ENCODE data around the gene SPIN2A.
"Not testable (repeated sequence)": the region's sequence is repeated elsewhere in the genome, so short reads cannot be mapped to it uniquely, and the experiment has no call there.

SPIN2A gene

DNA sequence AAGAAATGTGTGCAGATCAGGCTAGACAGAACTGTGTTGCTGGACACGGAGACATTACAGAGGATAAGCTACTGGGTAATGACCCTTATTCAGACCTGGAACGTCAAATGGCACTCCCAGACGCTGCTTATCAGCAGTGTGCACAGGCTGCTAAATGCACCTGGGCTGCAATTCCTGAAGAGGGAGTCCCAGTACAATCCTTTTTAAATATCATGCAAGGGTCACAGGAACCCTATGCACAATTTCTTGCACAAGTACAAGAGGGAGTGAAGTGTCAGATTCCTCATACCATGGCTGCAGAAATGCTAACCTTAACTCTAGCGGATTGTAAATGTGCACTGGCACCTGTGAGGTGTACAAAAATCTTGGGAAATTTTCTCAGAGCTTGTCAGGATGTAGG is 32.8 kb downstream of the SPIN2A start:
- Histone ChIP-seq H3K27ac (no peak overlapping the region), H3K4me3 (ENCODE audit: low read depth, low read length) (no peak overlapping the region), H3K27me3 (replicated peaks) (no peaks in the 10 kb centered on the region), H3K36me3 (replicated peaks) (no peaks in the 10 kb centered on the region)
- no peak for DNase-seq
- in situ Hi-C loops (cut with HindIII; ENCODE audit: low pct_ligation_motif_present, low sequenced_read_pairs) = no loop called here
- TF ChIP-seq, protein P1, sequence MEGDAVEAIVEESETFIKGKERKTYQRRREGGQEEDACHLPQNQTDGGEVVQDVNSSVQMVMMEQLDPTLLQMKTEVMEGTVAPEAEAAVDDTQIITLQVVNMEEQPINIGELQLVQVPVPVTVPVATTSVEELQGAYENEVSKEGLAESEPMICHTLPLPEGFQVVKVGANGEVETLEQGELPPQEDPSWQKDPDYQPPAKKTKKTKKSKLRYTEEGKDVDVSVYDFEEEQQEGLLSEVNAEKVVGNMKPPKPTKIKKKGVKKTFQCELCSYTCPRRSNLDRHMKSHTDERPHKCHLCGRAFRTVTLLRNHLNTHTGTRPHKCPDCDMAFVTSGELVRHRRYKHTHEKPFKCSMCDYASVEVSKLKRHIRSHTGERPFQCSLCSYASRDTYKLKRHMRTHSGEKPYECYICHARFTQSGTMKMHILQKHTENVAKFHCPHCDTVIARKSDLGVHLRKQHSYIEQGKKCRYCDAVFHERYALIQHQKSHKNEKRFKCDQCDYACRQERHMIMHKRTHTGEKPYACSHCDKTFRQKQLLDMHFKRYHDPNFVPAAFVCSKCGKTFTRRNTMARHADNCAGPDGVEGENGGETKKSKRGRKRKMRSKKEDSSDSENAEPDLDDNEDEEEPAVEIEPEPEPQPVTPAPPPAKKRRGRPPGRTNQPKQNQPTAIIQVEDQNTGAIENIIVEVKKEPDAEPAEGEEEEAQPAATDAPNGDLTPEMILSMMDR (IDR thresholded peaks at IDR 0.05; ENCODE audit: low read depth, low read length, missing control alignments) = no peak

GRCh38 chrX:57103489-57103888 is 33.7 kb downstream of the SPIN2A start:
- TF ChIP-seq, protein P1 (IDR thresholded peaks at IDR 0.05; ENCODE audit: low read depth, low read length, missing control alignments) = no peak
- Histone ChIP-seq H3K4me3 (ENCODE audit: low read depth, low read length) (no peak overlapping the region), H3K36me3 (replicated peaks) (no peaks in the 10 kb centered on the region), H3K27ac (no peak overlapping the region), H3K27me3 (replicated peaks) (no peaks in the 10 kb centered on the region)
- in situ Hi-C loops (cut with HindIII; ENCODE audit: low pct_ligation_motif_present, low sequenced_read_pairs) = no loop called here
- DNase-seq = no peak

GRCh38 chrX:57102918-57103317 is 34.3 kb downstream of the SPIN2A start:
- H3K27me3 ChIP-seq (replicated peaks); in situ Hi-C loops (cut with HindIII; ENCODE audit: low pct_ligation_motif_present, low sequenced_read_pairs); H3K36me3 ChIP-seq (replicated peaks); H3K4me3 ChIP-seq (ENCODE audit: low read depth, low read length); DNase-seq; H3K27ac ChIP-seq: not testable (repeated sequence)

Data from brain microvascular endothelial cell (primary cell).